ENCODE results near the gene CSAG3. TPM values are rescaled to one million over a fixed set of nuclear protein-coding genes. Genes with fewer than 3 reads are reported as not detected.
"Not testable (repeated sequence)": the region's sequence is repeated elsewhere in the genome, so short reads cannot be mapped to it uniquely, and the experiment has no call there.

CSAG3 gene
- total and polyA plus RNA-seq, 2 experiments from 2014 or later, result not detected

DNA sequence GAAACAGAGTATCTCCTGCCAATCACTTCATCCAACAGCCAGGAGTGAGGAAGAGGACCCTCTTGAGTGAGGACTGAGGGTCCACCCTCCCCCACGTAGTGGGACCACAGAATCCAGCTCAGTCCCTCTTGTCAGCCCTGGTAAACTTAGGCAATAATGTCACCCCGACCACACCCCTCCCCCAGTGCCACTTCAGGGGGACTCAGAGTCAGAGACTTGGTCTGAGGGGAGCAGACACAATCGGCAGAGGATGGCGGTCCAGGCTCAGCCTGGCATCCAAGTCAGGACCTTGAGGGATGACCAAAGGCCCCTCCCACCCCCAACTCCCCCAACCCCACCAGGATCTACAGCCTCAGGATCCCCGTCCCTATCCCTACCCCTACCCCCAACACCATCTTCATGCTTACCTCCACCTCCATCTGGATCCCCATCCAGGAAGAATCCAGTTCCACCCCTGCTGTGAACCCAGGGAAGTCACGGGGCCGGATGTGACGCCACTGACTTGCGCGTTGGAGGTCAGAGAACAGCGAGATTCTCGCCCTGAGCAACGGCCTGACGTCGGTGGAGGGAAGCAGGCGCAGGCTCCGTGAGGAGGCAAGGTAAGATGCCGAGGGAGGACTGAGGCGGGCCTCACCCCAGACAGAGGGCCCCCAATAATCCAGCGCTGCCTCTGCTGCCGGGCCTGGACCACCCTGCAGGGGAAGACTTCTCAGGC, 25.6 kb upstream of the CSAG3 start, which contains the start of the genes CSAG1 and MAGEA12:
TSS of gene CSAG1 (minus strand) at position 461 of the 715 bp plus-strand sequence. CDS start 1,261 bp downstream, outside the sequence.
TSS of gene MAGEA12 (plus strand) at position 497 of the 715 bp plus-strand sequence. CDS start 2,405 bp downstream, outside the sequence.
- DNase-seq (ENCODE audit: low spot score), result no peak
- WGBS (ENCODE audit: low lambda C conversion rate, missing lambda C conversion rate), result 89% methylated on average over 15 of the region's 21 CpGs

DNA sequence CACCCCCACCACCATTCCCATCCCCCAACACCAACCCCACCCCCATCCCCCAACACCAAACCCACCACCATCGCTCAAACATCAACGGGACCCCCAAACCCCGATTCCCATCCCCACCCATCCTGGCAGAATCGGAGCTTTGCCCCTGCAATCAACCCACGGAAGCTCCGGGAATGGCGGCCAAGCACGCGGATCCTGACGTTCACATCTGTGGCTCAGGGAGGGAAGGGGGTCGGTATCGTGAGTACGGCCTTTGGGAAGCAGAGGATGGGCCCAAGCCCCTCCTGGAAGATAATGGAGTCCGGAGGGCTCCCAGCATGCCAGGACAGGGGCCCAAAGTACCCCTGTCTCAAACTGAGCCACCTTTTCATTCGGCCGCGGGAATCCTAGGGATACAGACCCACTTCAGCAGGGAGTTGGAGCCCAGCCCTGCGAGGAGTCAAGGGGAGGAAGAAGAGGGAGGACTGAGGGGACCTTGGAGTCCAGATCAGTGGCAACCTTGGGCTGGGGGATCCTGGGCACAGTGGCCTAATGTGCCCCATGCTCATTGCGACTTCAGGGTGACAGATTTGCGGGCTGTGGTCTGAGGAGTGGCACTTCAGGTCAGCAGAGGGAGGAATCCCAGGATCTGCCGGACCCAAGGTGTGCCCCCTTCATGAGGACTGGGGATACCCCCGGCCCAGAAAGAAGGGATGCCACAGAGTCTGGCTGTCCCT, 24.7 kb upstream of the CSAG3 start:
- not testable (repeated sequence) for H2AFZ ChIP-seq; H3K9me3 ChIP-seq (ENCODE audit: low read depth); H3K27me3 ChIP-seq; H3K4me3 ChIP-seq; H3K4me2 ChIP-seq; H3K9me2 ChIP-seq (replicated peaks; ENCODE audit: insufficient read depth); H3K79me2 ChIP-seq; H3K36me3 ChIP-seq (replicated peaks; ENCODE audit: insufficient read depth, low read depth); H3K4me1 ChIP-seq (ENCODE audit: insufficient read depth); DNase-seq (ENCODE audit: low spot score); H3K27ac ChIP-seq; H4K20me1 ChIP-seq (ENCODE audit: insufficient read depth, poor library complexity, severe bottlenecking)
- 92% methylated on average over 20 of the region's 22 CpGs for WGBS (ENCODE audit: low lambda C conversion rate, missing lambda C conversion rate)

More for the DNA sequence above, 25.6 kb upstream of the CSAG3 start, which contains the start of the genes CSAG1 and MAGEA12:
- H3K4me3 ChIP-seq, result no peak within 1 kb of the TSS
- no peaks in the 10 kb centered on the region for H3K79me2 ChIP-seq
- no peaks in the 10 kb centered on the region for H4K20me1 ChIP-seq (ENCODE audit: insufficient read depth, poor library complexity, severe bottlenecking)
- no peak within 1 kb of the TSS for H2AFZ ChIP-seq
- H3K36me3 ChIP-seq (replicated peaks; ENCODE audit: insufficient read depth, low read depth), result no peaks in the 10 kb centered on the region
- H3K9me2 ChIP-seq (replicated peaks; ENCODE audit: insufficient read depth), result no peaks in the 10 kb centered on the region
- H3K9me3 ChIP-seq (ENCODE audit: low read depth), result no peaks in the 10 kb centered on the region
- H3K27ac ChIP-seq, result no peak within 1 kb of the TSS
- no peaks in the 10 kb centered on the region for H3K27me3 ChIP-seq
- H3K4me2 ChIP-seq, result no peak within 1 kb of the TSS
- no peaks in the 10 kb centered on the region for H3K4me1 ChIP-seq (ENCODE audit: insufficient read depth)
- TF ChIP-seq, protein P1, sequence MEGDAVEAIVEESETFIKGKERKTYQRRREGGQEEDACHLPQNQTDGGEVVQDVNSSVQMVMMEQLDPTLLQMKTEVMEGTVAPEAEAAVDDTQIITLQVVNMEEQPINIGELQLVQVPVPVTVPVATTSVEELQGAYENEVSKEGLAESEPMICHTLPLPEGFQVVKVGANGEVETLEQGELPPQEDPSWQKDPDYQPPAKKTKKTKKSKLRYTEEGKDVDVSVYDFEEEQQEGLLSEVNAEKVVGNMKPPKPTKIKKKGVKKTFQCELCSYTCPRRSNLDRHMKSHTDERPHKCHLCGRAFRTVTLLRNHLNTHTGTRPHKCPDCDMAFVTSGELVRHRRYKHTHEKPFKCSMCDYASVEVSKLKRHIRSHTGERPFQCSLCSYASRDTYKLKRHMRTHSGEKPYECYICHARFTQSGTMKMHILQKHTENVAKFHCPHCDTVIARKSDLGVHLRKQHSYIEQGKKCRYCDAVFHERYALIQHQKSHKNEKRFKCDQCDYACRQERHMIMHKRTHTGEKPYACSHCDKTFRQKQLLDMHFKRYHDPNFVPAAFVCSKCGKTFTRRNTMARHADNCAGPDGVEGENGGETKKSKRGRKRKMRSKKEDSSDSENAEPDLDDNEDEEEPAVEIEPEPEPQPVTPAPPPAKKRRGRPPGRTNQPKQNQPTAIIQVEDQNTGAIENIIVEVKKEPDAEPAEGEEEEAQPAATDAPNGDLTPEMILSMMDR (IDR thresholded peaks at IDR 0.05; ENCODE audit: poor library complexity), result no peak
- no peak for TF ChIP-seq EZH2 (IDR thresholded peaks at IDR 0.05; ENCODE audit: borderline replicate concordance)

DNA sequence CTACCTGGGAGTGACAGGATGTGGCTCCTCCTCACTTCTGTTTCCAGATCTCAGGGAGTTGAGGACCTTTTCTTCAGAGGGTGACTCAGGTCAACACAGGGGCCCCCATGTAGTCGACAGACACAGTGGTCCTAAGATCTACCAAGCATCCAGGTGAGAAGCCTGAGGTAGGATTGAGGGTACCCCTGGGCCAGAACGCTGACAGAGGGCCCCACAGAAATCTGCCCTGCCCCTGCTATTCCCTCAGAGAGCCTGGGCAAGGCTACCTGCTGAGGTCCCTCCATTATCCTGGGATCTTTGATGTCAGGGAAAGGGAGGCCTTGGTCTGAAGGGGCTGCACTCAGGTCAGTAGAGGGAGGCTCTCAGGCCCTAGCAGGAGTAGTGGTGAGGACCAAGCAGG, 23.9 kb upstream of the CSAG3 start:
- no peak overlapping the region for H3K4me3 ChIP-seq
- no peak overlapping the region for H3K27ac ChIP-seq
- no peaks in the 10 kb centered on the region for H3K36me3 ChIP-seq (replicated peaks; ENCODE audit: insufficient read depth, low read depth)
- no peak overlapping the region for H3K4me2 ChIP-seq
- H4K20me1 ChIP-seq (ENCODE audit: insufficient read depth, poor library complexity, severe bottlenecking), result no peaks in the 10 kb centered on the region
- no peaks in the 10 kb centered on the region for H3K27me3 ChIP-seq
- TF ChIP-seq EZH2 (IDR thresholded peaks at IDR 0.05; ENCODE audit: borderline replicate concordance) (no peak), EZH2phosphoT487 (IDR thresholded peaks at IDR 0.05; ENCODE audit: low read depth, severe bottlenecking, unreplicated experiment) (no peak)
- TF ChIP-seq, protein P1 (IDR thresholded peaks at IDR 0.05; ENCODE audit: poor library complexity), result no peak
- H3K9me3 ChIP-seq (ENCODE audit: low read depth), result no peaks in the 10 kb centered on the region
- WGBS (ENCODE audit: low lambda C conversion rate, missing lambda C conversion rate), result 77% methylated on average over 2 of the region's 2 CpGs
- no peak overlapping the region for H2AFZ ChIP-seq
- H3K9me2 ChIP-seq (replicated peaks; ENCODE audit: insufficient read depth), result no peaks in the 10 kb centered on the region
- no peak for DNase-seq (ENCODE audit: low spot score)
- H3K79me2 ChIP-seq, result no peaks in the 10 kb centered on the region
- H3K4me1 ChIP-seq (ENCODE audit: insufficient read depth), result no peaks in the 10 kb centered on the region

DNA sequence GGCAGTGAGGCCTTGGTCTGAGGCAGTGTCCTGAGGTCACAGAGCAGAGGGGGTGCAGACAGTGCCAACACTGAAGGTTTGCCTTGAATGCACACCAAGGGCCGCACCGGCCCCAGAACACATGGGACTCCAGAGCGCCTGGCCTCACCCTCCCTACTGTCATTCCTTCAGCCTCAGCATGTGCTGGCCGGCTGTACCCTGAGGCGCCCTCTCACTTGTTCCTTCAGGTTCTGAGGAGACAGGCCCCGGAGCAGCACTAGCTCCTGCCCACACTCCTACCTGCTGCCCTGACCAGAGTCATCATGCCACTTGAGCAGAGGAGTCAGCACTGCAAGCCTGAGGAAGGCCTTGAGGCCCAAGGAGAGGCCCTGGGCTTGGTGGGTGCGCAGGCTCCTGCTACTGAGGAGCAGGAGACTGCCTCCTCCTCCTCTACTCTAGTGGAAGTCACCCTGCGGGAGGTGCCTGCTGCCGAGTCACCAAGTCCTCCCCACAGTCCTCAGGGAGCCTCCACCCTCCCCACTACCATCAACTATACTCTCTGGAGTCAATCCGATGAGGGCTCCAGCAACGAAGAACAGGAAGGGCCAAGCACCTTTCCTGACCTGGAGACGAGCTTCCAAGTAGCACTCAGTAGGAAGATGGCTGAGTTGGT, 23.0 kb upstream of the CSAG3 start:
- H3K9me2 ChIP-seq (replicated peaks; ENCODE audit: insufficient read depth), result no peaks in the 10 kb centered on the region
- no peak overlapping the region for H2AFZ ChIP-seq
- H3K36me3 ChIP-seq (replicated peaks; ENCODE audit: insufficient read depth, low read depth), result no peaks in the 10 kb centered on the region
- no peak overlapping the region for H3K4me3 ChIP-seq
- no peak overlapping the region for H3K27ac ChIP-seq
- no peaks in the 10 kb centered on the region for H3K4me1 ChIP-seq (ENCODE audit: insufficient read depth)
- no peaks in the 10 kb centered on the region for H3K27me3 ChIP-seq
- H3K79me2 ChIP-seq, result no peaks in the 10 kb centered on the region
- TF ChIP-seq EZH2 (IDR thresholded peaks at IDR 0.05; ENCODE audit: borderline replicate concordance) (no peak), EZH2phosphoT487 (IDR thresholded peaks at IDR 0.05; ENCODE audit: low read depth, severe bottlenecking, unreplicated experiment) (no peak)
- TF ChIP-seq, protein P1 (IDR thresholded peaks at IDR 0.05; ENCODE audit: poor library complexity), result no peak
- 86% methylated on average over 12 of the region's 12 CpGs for whole genome bisulfite sequencing (ENCODE audit: low lambda C conversion rate, missing lambda C conversion rate)
- no peaks in the 10 kb centered on the region for H4K20me1 ChIP-seq (ENCODE audit: insufficient read depth, poor library complexity, severe bottlenecking)
- H3K4me2 ChIP-seq, result no peak overlapping the region
- H3K9me3 ChIP-seq (ENCODE audit: low read depth), result no peaks in the 10 kb centered on the region
- no peak for DNase-seq (ENCODE audit: low spot score)

DNA sequence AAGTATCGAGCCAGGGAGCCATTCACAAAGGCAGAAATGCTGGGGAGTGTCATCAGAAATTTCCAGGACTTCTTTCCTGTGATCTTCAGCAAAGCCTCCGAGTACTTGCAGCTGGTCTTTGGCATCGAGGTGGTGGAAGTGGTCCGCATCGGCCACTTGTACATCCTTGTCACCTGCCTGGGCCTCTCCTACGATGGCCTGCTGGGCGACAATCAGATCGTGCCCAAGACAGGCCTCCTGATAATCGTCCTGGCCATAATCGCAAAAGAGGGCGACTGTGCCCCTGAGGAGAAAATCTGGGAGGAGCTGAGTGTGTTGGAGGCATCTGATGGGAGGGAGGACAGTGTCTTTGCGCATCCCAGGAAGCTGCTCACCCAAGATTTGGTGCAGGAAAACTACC, 22.5 kb upstream of the CSAG3 start:
- H3K79me2 ChIP-seq; H3K4me1 ChIP-seq (ENCODE audit: insufficient read depth); H2AFZ ChIP-seq; H4K20me1 ChIP-seq (ENCODE audit: insufficient read depth, poor library complexity, severe bottlenecking); H3K4me2 ChIP-seq; H3K9me3 ChIP-seq (ENCODE audit: low read depth); H3K36me3 ChIP-seq (replicated peaks; ENCODE audit: insufficient read depth, low read depth); H3K9me2 ChIP-seq (replicated peaks; ENCODE audit: insufficient read depth); H3K27ac ChIP-seq; H3K4me3 ChIP-seq; DNase-seq (ENCODE audit: low spot score); H3K27me3 ChIP-seq: not testable (repeated sequence)
- WGBS (ENCODE audit: low lambda C conversion rate, missing lambda C conversion rate), result 67% methylated on average over 12 of the region's 12 CpGs
